ENCODE data around the gene ITGB1BP1.

Gene ITGB1BP1

DNA sequence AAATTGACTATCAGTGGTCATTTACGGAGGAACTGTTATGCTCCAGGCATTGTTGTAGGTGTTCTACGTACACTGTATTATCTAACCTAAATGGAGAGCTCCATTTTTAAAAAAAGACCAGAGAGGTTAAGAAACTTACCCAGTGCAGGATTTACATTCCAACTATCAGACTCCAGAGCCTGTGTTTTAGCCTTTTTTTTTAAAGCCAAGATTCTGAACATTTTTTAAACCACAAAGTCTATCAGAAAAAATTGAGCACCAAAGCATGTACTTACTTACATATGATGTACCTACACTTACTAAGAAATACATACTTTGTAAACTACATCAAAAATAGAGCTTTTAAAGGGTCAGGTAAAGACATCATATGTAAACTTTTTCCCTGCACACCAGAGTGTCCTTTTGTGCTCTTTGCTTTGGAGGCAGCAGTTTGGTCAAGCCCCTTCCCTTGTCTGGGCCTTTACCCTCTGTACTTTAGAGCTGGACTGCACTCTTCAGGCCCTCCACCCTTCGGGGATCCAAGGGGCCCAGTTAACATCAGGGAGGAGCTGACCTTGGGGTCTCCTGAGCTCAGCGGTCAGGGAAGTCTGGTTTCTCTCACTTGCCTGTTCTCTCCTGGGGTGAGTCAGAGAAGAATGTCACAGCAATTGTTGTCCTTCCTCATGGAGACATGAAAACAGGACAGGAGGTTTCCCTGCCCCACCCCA lies 58.4 kb downstream of the ITGB1BP1 start:
- Mint-ChIP-seq H3K4me3 (no peak overlapping the region), H3K4me1 (no peaks in the 10 kb centered on the region), H3K27ac (no peak overlapping the region), H3K36me3 (no peaks in the 10 kb centered on the region), H3K27me3 (peaks cover 10% of the 10 kb centered on the region), H3K9me3 (no peaks in the 10 kb centered on the region)
- DNase-seq (ENCODE audit: low spot score in 2 of 2) (no peak), ATAC-seq (ENCODE audit: low read depth) (no peak)

DNA sequence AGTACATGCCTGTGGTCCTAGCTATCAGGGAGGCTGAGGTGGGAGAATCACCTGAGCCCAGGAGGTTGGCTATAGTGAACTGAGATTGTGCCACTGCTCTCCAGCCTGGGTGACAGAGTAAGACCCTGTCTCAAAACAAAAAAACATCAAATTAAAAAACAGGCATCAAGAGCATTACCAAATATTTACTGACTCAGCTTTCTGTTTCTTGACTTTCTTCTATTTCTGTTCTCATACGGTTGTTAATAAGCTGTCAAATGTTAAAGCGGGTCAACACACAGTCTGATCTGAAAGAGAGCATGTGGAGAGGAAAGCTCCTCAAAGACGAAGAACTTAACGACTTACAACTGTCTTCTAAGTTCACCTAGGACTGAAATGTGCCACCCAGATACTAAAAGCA lies 59.0 kb downstream of the ITGB1BP1 start:
- Mint-ChIP-seq H3K27ac (no peak overlapping the region), H3K4me1 (no peaks in the 10 kb centered on the region)

DNA sequence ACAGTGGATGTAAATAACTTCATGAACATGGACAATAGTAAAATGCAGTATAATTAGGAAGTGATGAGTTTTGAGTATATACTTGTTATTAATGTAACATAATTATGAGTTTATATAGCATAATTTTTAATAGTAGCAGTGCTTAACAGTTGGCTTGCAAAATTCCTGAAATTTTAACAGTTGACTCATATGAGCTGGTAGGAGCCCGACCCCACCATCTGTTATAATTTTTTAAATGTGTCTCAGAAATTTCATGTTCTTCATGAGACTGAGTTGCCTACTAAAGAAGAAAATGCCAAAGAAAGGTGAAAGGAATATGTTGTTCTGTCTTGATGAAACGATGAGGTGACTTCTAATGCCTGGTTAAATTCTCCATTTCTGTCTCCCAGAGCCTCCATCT lies 62.6 kb downstream of the ITGB1BP1 start:
- DNase-seq (ENCODE audit: low spot score in 2 of 2) (no peak), ATAC-seq (ENCODE audit: low read depth) (no peak)
- Mint-ChIP-seq H3K27me3 (peaks cover 10% of the 10 kb centered on the region), H3K9me3 (no peaks in the 10 kb centered on the region), H3K4me3 (no peak overlapping the region), H3K4me1 (peaks cover 5% of the 10 kb centered on the region), H3K36me3 (no peaks in the 10 kb centered on the region), H3K27ac (no peak overlapping the region)

More for the DNA sequence above, 59.0 kb downstream of the ITGB1BP1 start:
- Mint-ChIP-seq H3K36me3 (no peaks in the 10 kb centered on the region), H3K4me3 (no peak overlapping the region), H3K9me3 (no peaks in the 10 kb centered on the region), H3K27me3 (peaks cover 9% of the 10 kb centered on the region)
- DNase-seq (ENCODE audit: low spot score in 2 of 2) (no peak), ATAC-seq (ENCODE audit: low read depth) (no peak)

DNA sequence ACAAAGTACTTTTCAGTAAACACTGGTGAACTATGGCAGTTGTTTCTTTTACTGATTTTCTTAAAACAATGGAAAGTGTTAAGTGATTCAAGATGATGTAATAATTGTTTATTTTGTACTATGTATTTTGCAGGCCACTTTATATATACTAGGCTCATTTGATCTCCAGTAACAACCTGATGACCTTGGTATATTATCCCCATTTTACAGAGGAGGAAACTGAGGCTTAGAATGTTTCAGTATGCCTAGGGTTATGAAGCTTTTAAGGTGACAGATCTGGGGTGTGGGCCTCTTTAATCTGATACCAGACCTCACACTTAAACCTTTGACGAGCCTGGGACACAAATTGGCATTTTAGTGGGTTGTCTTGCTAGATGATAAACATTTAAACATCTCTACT lies 63.2 kb downstream of the ITGB1BP1 start:
- ATAC-seq (ENCODE audit: low read depth) (no peak), DNase-seq (ENCODE audit: low spot score in 2 of 2) (no peak)
- Mint-ChIP-seq H3K4me1 (peaks cover 5% of the 10 kb centered on the region), H3K36me3 (no peaks in the 10 kb centered on the region), H3K27ac (no peak overlapping the region), H3K4me3 (no peak overlapping the region), H3K27me3 (peaks cover 10% of the 10 kb centered on the region), H3K9me3 (no peaks in the 10 kb centered on the region)

DNA sequence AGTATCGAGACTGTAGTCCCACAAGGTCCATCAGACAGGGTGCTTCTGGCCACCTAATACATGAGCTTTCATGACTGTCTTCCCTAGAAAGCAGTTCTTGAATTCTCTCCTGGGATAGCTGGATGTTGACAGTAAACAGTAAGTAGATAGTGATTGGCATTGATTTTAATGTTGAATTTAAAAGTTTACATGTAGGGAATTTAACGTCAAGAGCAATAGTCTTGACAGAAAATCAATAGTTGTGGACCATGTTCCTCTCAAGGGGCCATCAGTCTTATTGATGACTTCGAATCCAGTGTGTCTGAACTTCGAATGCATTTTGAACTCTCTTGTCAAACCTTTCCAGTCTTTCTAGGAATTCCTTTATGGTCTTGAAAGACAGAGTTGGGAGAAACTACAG lies 63.9 kb downstream of the ITGB1BP1 start:
- no peak for ATAC-seq (ENCODE audit: low read depth)
- Mint-ChIP-seq H3K4me3 (no peak overlapping the region), H3K36me3 (no peaks in the 10 kb centered on the region), H3K27ac (no peak overlapping the region), H3K4me1 (peaks cover 5% of the 10 kb centered on the region), H3K27me3 (peaks cover 9% of the 10 kb centered on the region), H3K9me3 (no peaks in the 10 kb centered on the region)
- DNase-seq (ENCODE audit: low spot score in 2 of 2), result no peak

DNA sequence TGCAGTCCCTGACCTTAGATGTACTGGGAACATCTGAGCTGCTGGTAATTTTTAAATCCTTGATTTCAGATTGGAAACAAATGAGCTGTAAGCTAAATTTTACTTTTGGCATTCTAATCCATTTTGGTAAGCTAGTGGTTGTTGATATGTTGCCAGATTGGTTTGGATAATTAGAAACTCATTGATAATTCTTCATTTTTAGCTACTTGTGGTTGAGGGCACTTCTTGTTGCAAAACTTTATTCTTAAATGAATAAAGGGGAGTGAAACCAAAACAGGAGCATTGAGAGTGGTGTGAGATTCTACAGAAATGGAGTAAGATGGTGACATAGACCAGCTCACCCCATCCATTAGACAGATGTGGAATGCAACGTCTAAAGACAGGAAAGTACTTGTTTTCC lies 64.5 kb downstream of the ITGB1BP1 start:
- no peak overlapping the region for H3K27ac Mint-ChIP-seq
- peaks cover 5% of the 10 kb centered on the region for H3K4me1 Mint-ChIP-seq
- ATAC-seq (ENCODE audit: low read depth) (no peak), DNase-seq (ENCODE audit: low spot score in 2 of 2) (no peak)
- H3K9me3 Mint-ChIP-seq, result no peaks in the 10 kb centered on the region
- no peaks in the 10 kb centered on the region for H3K36me3 Mint-ChIP-seq
- H3K4me3 Mint-ChIP-seq, result no peak overlapping the region
- peaks cover 8% of the 10 kb centered on the region for H3K27me3 Mint-ChIP-seq

DNA sequence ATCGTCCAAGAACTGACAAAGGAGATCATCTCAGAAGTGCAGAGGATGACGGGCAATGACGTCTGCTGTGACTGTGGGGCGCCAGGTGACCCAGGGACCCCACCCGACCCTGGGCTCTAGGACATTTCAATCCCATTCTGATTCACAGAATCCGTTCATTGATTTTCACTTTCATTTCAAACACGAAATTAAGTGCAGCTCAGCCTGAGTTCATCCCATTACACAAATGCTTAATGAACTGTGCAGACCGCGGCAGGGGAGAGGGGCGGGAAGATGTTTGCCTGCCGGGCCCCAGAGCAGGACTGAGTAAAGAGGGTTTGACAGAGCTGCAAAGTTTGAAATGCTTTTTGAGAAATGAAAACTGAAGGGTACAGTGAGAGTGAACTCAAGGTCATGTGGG lies 67.1 kb downstream of the ITGB1BP1 start:
- H3K9me3 Mint-ChIP-seq, result no peaks in the 10 kb centered on the region
- no peak overlapping the region for H3K27ac Mint-ChIP-seq
- ATAC-seq (ENCODE audit: low read depth) (no peak), DNase-seq (ENCODE audit: low spot score in 2 of 2) (no peak)
- H3K27me3 Mint-ChIP-seq, result peaks cover 14% of the 10 kb centered on the region
- H3K4me3 Mint-ChIP-seq, result no peak overlapping the region
- peaks cover 5% of the 10 kb centered on the region for H3K4me1 Mint-ChIP-seq
- no peaks in the 10 kb centered on the region for H3K36me3 Mint-ChIP-seq

DNA sequence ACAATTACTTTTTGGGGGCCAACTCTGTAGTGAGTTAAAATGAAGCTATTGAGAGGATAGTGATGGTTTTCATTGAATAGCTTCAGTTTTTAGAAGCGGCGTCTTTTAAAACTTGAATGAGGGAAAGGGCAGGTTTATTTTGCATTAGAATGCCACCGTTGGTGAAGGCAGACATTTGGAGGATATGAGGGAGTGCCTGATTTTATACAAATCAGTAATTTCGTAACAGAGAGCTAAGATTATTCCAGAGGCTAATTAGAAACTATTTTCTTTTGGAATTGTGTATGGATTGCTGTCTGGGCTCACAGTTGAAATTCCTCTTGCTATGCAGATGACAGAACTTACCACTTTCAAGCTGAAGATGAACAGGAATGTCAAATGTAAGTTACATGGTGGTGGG lies 67.6 kb downstream of the ITGB1BP1 start:
- Mint-ChIP-seq H3K9me3 (no peaks in the 10 kb centered on the region), H3K4me1 (peaks cover 5% of the 10 kb centered on the region), H3K27ac (no peak overlapping the region), H3K4me3 (no peak overlapping the region), H3K27me3 (peaks cover 17% of the 10 kb centered on the region), H3K36me3 (no peaks in the 10 kb centered on the region)
- ATAC-seq (ENCODE audit: low read depth), result no peak
- no peak for DNase-seq (ENCODE audit: low spot score in 2 of 2)

DNA sequence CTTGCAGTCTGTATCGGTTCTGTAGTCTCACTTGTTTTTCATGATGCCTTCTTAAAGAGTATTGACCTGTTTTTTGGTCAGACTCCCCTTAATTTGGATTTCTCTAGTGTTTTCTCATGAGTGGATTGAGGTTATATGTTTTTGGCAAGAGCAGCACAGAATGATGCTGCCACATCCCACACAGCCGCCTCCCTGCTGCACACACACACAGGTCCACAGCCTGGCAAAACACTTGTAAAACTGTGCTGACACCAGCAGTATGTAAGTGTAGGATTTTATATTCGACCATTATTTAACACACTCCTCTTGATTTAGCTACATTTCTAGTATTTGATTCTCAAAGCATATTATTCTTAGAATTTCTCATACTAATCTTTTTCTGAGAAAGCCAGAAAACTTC lies 68.1 kb downstream of the ITGB1BP1 start:
- Mint-ChIP-seq H3K27ac (no peak overlapping the region), H3K27me3 (peaks cover 21% of the 10 kb centered on the region), H3K4me3 (no peak overlapping the region), H3K9me3 (no peaks in the 10 kb centered on the region), H3K36me3 (no peaks in the 10 kb centered on the region), H3K4me1 (peaks cover 5% of the 10 kb centered on the region)
- ATAC-seq (ENCODE audit: low read depth) (no peak), DNase-seq (ENCODE audit: low spot score in 2 of 2) (no peak)

DNA sequence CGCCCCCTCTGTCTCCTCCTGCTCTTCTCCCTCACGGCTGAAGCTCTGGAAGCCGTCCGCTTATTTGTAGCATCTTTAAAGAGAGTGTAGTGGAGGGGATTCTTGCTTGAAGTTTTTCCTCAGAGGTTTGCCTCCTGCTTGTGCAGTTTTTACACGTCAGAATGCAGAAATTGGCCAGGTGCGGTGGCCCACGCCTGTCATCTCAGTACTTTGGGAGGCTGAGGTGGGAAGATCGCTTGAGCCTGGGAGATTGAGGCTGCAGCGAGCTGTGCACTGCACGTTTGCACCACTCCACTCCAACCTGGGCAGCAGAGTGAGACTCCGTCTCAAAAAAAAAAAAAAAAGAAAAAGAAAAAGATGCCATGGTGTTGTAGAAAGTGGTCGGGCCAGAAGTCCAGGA lies 69.0 kb downstream of the ITGB1BP1 start:
- Mint-ChIP-seq H3K9me3 (no peaks in the 10 kb centered on the region), H3K4me3 (no peak overlapping the region), H3K4me1 (peaks cover 5% of the 10 kb centered on the region), H3K36me3 (no peaks in the 10 kb centered on the region), H3K27me3 (peaks cover 21% of the 10 kb centered on the region), H3K27ac (no peak overlapping the region)
- DNase-seq (ENCODE audit: low spot score in 2 of 2) (no peak), ATAC-seq (ENCODE audit: low read depth) (no peak)

Data from memory B cell (primary cell).